ENCODE data around the gene YAE1.

DNA sequence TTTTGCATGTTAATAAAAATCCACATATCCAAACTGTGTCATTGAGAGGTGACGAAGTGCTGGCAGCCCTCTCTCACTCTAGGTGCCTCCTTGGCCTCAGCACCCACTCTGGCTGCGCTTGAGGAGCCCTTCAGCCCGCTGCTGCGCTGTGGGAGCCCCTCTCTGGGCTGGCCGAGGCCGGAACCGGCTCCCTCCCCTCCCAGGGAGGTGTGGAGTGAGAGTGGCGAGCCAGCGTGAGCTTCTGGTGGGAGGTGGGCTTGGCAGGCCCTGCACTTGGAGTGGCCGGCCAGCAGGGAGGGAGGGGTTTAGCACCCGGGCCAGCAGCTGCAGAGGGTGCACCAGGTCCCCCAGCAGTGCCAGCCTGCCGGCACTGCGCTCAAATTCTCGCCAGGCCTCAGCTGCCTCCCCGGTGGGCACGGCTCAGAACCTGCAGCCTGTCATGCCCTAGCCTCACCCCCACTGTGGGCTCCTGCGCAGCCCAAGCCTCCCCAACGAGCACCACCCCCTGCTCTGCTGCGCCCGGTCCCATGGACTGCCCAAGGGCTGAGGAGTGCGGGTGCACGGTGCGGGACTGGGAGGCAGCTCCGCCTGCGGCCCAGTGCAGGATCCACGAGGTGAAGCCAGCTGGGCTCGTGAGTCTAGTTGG lies 11.1 kb downstream of the YAE1 start:
- TF ChIP-seq, protein P1, sequence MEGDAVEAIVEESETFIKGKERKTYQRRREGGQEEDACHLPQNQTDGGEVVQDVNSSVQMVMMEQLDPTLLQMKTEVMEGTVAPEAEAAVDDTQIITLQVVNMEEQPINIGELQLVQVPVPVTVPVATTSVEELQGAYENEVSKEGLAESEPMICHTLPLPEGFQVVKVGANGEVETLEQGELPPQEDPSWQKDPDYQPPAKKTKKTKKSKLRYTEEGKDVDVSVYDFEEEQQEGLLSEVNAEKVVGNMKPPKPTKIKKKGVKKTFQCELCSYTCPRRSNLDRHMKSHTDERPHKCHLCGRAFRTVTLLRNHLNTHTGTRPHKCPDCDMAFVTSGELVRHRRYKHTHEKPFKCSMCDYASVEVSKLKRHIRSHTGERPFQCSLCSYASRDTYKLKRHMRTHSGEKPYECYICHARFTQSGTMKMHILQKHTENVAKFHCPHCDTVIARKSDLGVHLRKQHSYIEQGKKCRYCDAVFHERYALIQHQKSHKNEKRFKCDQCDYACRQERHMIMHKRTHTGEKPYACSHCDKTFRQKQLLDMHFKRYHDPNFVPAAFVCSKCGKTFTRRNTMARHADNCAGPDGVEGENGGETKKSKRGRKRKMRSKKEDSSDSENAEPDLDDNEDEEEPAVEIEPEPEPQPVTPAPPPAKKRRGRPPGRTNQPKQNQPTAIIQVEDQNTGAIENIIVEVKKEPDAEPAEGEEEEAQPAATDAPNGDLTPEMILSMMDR (IDR thresholded peaks at IDR 0.05): no peak
- TF ChIP-seq POLR2A (IDR thresholded peaks at IDR 0.05): no peak

All from Peyer's patch (tissue), 4 donors.